ENCODE results near the gene APOOL.

Gene APOOL

GRCh38 chrX:85139422-85139821 is 135.7 kb downstream of the APOOL start:
- TF ChIP-seq TAF1 (IDR thresholded peaks at IDR 0.05; ENCODE audit: borderline replicate concordance, insufficient read depth, low read length) (no peak), POLR2AphosphoS5 (IDR thresholded peaks at IDR 0.05; ENCODE audit: low read depth, low read length) (no peak), SIN3A (IDR thresholded peaks at IDR 0.05; ENCODE audit: borderline replicate concordance, insufficient read depth, low read length) (no peak), FOXP2 (optimal IDR thresholded peaks at IDR 0.05; ENCODE audit: borderline replicate concordance, extremely low read depth, extremely low read length, insufficient read depth) (no peak)
- TF ChIP-seq, protein P1, sequence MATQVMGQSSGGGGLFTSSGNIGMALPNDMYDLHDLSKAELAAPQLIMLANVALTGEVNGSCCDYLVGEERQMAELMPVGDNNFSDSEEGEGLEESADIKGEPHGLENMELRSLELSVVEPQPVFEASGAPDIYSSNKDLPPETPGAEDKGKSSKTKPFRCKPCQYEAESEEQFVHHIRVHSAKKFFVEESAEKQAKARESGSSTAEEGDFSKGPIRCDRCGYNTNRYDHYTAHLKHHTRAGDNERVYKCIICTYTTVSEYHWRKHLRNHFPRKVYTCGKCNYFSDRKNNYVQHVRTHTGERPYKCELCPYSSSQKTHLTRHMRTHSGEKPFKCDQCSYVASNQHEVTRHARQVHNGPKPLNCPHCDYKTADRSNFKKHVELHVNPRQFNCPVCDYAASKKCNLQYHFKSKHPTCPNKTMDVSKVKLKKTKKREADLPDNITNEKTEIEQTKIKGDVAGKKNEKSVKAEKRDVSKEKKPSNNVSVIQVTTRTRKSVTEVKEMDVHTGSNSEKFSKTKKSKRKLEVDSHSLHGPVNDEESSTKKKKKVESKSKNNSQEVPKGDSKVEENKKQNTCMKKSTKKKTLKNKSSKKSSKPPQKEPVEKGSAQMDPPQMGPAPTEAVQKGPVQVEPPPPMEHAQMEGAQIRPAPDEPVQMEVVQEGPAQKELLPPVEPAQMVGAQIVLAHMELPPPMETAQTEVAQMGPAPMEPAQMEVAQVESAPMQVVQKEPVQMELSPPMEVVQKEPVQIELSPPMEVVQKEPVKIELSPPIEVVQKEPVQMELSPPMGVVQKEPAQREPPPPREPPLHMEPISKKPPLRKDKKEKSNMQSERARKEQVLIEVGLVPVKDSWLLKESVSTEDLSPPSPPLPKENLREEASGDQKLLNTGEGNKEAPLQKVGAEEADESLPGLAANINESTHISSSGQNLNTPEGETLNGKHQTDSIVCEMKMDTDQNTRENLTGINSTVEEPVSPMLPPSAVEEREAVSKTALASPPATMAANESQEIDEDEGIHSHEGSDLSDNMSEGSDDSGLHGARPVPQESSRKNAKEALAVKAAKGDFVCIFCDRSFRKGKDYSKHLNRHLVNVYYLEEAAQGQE (IDR thresholded peaks at IDR 0.05; ENCODE audit: insufficient read depth in 1 of 2, low read depth in 2 of 2, low read length in 2 of 2) = no peak

GRCh38 chrX:85140964-85141363 is 137.3 kb downstream of the APOOL start:
- TF ChIP-seq SIN3A (IDR thresholded peaks at IDR 0.05; ENCODE audit: borderline replicate concordance, insufficient read depth, low read length) (no peak), POLR2AphosphoS5 (IDR thresholded peaks at IDR 0.05; ENCODE audit: low read depth, low read length) (no peak), TAF1 (IDR thresholded peaks at IDR 0.05; ENCODE audit: borderline replicate concordance, insufficient read depth, low read length) (no peak)
- TF ChIP-seq, protein P1 (IDR thresholded peaks at IDR 0.05; ENCODE audit: insufficient read depth in 1 of 2, low read depth in 2 of 2, low read length in 2 of 2) = no peak
